Measurements from ENCODE around the gene TRAF4. TPM values are rescaled to one million over a fixed set of nuclear protein-coding genes. Genes with fewer than 3 reads are reported as not detected.
"Not testable (repeated sequence)": the region's sequence is repeated elsewhere in the genome, so short reads cannot be mapped to it uniquely, and the experiment has no call there.

Gene TRAF4
- polyA plus RNA-seq, 3 donors, result 107 to 149 (median 126) TPM

DNA sequence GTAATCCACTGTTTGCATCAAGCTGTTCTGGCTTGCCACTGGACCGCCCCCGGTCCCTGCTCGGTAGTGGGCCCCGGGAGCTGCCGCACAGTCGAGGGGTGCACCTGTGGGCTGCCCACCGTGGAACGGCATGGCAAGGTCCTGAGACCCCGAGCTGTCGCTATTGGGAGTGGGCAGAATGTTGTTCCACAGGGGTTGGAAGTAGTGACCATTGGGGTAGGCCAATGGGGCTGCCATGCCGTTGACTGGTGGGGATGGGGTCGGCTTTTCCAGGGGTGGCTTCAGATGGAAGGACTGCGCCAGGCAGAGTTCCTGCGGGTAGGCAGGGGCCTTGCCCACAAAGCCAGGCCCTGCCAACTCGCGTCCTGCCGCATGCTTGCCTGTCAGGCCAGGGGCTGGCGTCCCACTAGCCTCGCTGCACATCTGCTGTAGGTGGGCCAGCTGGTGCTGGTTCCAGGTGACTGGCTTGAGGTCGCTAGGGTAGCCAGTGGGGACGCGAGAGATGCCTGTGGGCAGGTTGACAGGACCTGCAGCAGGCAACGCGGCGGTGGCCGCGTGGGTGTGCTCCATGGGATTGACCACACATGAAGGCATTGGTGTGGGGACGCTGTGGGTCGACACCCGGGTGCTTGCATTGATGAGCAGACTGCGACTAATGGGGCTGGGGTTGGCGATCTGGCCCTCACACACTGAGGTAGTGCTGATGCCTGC lies 14.8 kb downstream of the TRAF4 start:
- DNase-seq (ENCODE audit: extremely low read depth in 1 of 11, low read depth in 9 of 11, low spot score in 4 of 11), result no peak

DNA sequence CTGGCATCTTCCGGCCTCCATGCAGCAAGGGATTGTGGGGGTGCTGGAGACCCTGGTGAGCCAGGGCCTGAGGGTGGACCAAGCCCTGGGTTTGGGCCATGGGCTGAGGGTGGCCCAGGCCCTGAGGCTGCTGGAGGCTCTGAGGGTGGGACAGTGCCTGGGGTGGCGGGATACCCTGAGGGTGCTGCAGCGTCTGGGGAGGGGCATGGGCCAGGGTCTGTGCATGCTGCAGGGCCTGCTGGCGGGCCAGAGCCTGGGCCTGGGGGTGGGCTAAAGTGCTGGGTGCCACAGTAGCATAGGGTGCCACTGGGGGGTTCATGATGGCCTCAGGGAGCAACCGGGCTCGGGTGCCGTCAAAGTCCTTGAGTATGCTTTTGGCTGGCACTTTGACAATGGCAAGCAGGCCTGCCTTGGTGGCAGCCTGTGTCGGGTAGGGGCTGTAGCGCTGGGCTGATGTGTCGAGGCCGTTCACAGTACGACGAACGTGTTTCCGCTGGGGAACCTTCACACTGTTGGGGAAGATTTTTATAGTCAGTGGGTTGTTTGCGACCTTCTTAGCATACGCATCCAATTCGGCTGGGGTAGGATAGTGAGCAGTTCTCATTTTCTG lies 15.6 kb downstream of the TRAF4 start:
- DNase-seq (ENCODE audit: extremely low read depth in 1 of 11, low read depth in 9 of 11, low spot score in 4 of 11), result no peak

DNA sequence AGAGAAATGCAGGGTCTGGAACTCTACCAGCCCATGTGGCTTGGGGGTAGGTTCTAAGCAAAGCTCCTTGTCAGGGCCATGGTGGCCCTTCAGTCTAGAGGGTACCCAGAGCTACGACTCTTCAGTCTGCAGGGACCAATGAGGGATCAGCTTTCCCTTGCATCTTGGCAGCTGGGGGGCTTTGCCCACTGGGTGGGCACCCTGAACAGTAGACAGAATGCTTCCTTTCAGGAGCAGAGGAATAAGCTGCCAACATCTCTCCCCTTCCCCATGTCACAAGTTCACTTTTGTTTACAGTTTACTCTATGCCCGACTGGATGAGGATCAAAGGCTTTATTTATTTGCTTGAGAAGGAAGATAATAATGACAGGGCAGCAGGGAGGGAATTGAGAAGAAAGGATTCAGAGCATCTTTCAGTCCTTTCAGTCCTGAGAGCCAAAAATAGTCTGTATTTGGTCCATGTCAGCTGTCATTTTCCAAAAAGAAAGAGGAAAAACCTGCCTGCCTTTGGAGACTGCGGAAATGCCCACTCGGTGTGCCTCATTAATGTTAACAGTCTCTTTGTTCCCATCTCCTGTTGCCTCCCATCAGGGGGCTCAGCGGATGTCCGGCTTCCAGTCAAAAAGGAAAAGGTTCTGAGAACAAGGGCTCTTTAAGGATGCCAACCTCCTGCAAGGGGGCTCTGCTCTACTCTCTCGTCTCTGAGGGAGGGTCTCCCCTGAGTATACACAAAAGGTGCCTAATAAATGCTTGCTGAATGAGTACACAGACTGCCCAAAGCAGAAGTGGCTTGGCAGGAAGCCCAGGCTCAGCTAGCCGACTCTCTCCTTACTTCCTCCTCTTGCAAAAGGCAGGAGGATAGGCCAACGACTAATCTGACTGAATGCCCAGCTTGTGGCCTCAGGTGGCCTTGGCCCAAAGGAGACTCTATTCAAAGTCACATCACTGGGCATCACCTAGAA lies 17.1 kb downstream of the TRAF4 start:
- DNase-seq (ENCODE audit: extremely low read depth in 1 of 11, low read depth in 9 of 11, low spot score in 4 of 11), result no peak

DNA sequence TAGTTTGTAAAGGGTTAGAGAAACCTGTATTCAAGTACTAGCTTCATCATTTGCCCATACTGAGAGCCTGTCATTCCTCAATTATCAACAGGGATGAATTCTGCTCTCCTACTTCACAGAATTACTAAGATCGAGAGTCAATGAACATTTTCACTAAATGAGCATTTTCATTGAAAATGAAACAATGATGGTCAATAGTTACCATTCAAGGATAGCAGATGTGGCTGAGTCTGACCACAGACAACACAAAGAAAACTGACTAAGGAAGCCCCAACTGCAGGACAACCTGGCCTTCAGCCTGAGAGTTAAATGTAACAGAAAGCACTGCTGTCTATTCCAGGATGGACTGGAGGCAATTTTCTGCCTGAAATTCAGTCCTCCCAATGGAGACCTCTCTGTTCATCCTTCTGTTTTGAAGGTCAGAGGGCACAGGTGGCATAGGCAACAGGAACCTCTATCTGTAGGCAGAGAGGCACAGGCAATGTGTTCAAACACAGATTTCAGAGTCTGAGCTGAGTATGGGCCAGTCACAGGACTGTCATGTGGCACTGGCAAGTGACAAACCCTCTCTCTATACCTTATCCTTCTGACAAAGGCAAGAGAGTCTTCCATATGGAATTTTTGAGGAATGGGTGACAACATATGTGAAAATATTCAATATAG lies 19.5 kb downstream of the TRAF4 start:
- DNase-seq (ENCODE audit: extremely low read depth in 1 of 11, low read depth in 9 of 11, low spot score in 4 of 11), result no peak

DNA sequence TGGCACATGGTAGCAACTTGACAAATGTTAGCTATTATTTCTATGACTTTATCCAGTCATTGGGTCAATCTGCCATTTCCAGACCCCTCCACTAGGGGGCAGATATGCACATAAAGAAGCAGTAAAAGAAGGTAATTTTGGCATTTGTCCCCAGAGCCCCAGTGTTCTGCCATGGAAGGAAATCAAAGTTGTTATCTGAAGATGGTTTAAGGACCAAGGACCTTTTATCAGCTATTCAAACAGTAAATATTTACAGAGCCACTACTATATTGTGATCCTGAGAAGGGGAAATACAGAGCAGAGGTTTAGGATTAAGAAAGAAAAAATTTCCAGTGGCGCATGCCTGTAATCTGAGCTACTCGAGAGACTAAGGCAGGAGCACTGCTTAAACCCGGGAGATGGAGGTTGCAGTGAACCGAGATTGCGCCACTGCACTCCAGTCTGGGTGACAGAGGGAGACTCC lies 20.0 kb downstream of the TRAF4 start:
- DNase-seq (ENCODE audit: extremely low read depth in 1 of 11, low read depth in 9 of 11, low spot score in 4 of 11), result peak in 5 of 11 donors; percentile 36 to 58 (median 53)

- DNase-seq (ENCODE audit: extremely low read depth in 1 of 11, low read depth in 9 of 11, low spot score in 4 of 11), result no peak
Measured at GRCh38 chr17:28765038-28765437, 21.2 kb downstream of the TRAF4 start.

GRCh38 chr17:28773736-28774135 lies 29.9 kb downstream of the TRAF4 start:
- DNase-seq (ENCODE audit: extremely low read depth in 1 of 11, low read depth in 9 of 11, low spot score in 4 of 11), result no peak

DNA sequence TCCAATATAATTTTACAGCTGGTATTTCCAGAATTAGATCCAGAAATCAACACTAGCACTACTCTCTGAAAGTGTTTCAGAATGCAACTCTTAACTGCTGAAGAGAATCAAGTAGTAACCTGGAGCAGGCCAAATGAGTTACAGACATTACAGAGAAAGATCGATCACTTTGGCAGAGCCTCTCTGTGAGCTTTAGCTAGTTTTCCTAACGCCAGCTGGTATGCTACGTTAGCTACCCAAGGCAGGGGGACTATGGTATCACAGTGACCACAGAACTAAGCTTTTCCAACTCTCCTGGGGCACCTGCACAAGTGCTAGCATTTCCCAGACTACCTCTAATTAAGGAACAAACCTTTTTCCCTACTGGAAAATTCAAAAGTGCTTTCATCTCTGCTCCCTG lies 30.4 kb downstream of the TRAF4 start:
- DNase-seq (ENCODE audit: extremely low read depth in 1 of 11, low read depth in 9 of 11, low spot score in 4 of 11), result no peak

GRCh38 chr17:28777178-28777577 lies 33.4 kb downstream of the TRAF4 start:
- DNase-seq (ENCODE audit: extremely low read depth in 1 of 11, low read depth in 9 of 11, low spot score in 4 of 11), result no peak

GRCh38 chr17:28779601-28780000 lies 35.8 kb downstream of the TRAF4 start:
- not testable (repeated sequence) for DNase-seq (ENCODE audit: extremely low read depth in 1 of 11, low read depth in 9 of 11, low spot score in 4 of 11)

DNA sequence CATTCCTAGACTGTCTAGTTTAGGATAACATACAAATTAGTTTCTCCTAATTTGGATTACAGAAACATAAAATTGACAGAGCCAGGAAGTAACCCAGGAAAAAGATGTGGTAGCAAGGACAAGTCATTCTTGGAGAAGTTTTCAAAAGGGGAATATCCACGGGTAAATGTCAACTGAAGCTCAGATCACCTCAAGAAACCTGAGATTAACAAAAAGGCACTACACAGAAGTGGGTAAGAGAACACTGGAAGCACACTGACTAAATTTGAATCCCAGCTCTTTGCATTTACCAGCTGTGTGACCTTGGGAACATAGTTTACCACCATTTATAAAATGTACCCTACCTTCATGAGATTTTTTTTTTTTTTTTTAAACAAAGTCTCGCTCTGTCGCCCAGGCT lies 39.4 kb downstream of the TRAF4 start:
- DNase-seq (ENCODE audit: extremely low read depth in 1 of 11, low read depth in 9 of 11, low spot score in 4 of 11), result no peak

DNA sequence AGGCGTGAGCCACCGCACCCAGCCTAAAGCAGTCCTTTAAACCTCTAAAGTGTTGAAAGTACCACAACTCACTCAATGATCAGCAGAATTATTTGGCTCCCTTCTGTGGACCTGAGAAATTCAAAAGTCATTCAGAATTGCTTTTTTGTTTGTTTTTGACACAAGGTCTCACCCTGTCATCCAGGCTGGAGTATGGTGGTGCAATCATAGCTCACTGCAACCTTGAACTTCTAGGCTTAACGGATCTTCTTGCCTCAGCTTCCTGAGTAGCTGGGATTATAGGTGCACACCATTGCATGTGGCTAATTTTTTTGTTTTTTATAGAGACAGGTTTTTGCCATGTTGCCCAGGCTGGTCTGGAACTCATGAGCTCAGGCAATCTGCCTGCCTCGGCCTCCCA lies 44.3 kb downstream of the TRAF4 start:
- DNase-seq (ENCODE audit: extremely low read depth in 1 of 11, low read depth in 9 of 11, low spot score in 4 of 11), result no peak

DNA sequence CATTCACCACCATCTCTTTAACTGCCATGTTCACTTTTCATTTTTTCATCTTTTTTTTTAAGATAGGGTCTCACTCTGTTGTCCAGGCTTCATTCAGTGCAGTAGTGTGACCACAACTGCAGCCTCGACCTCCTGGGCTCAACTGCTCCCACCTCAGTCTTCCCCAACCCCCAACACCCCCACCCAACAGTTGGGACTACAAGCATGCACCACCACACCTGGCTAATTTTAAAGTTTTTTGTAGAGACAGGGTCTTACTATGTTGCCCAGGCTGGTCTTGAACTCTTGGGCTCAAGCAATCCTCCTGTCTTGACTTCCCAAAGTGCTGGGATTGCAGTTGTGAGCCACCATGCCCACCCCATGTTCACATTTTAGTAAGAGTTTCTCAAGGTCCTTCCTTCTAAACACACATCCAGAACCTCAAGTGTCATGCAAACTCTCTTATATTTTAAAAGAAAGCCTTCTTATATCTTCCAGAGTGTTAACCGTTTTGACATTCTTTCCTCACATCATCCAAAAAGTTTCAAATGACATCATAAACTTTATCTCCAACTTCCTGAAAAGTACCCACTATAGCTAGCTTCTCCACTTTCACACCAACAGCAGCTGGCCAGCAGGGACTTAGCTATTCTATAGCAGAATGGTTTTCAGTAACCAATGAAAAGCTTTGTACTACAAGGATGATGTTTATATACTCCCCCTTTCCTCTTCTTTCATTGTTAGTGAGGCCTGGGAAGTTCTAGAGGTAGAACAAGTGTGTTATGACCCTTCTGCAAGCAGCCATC lies 49.3 kb downstream of the TRAF4 start:
- no peak for DNase-seq (ENCODE audit: extremely low read depth in 1 of 11, low read depth in 9 of 11, low spot score in 4 of 11)

DNA sequence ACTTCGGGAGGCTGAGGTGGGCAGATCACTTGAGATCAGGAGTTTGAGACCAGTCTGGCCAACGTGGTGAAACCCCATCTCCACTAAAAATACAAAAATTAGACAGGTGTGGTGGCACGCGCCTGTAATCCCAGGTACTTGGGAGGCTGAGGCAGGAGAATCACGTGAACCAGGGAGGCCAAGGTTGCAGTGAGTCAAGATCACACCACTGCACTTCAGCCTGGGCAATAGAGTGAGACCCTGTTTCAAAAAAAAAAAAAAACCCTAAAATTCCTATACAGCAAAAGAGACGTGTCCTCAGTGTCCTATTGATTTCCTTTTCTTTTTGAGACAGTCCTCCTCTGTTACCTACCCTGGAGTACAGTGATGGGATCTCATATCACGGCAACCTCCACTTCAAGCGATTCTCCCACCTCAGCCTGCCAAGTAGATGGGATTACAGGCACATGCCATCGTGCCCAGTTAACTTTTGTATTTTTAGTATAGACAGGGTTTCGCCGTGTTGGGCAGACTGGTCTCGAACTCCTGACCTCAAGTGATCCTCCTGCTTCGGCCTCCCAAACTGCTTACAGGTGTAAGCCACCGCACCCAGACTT lies 51.1 kb downstream of the TRAF4 start:
- not testable (repeated sequence) for DNase-seq (ENCODE audit: extremely low read depth in 1 of 11, low read depth in 9 of 11, low spot score in 4 of 11)

- DNase-seq (ENCODE audit: extremely low read depth in 1 of 11, low read depth in 9 of 11, low spot score in 4 of 11), result no peak
Measured at GRCh38 chr17:28796062-28796461, 52.3 kb downstream of the TRAF4 start.
